CD14-positive monocyte (primary cell): Measurements from ENCODE around the gene EIF2S1. TPM values are rescaled to one million over a fixed set of nuclear protein-coding genes. Genes with fewer than 3 reads are reported as not detected.
A peak's percentile ranks its signal among the peaks of the same experiment; 100 is the strongest.

Experiments used
- DNase-seq, 3 donors: peaks; one replicate each; pipeline ENCODE4 v3.0.0-alpha.2; 2011 to 2022
- H2AFZ ChIP-seq: 2 replicates; pipeline ENCODE4 v1.6.0; 2012; ENCODE audit warnings: mild to moderate bottlenecking, low read depth, low read length, inconsistent platforms; ENCODE audit not compliant: insufficient read depth, poor library complexity, severe bottlenecking
- H3K27ac ChIP-seq, 2 donors: 1 replicate in 1 of 2; 2 replicates in 1 of 2; pipeline ENCODE4 v1.5.1; 2012 to 2013; ENCODE audit warnings: low read length in 2 of 2, control low read depth in 1 of 2, inconsistent platforms in 1 of 2, low read depth in 1 of 2, mild to moderate bottlenecking in 1 of 2
- H3K27me3 ChIP-seq, 2 donors: one replicate each; pipeline versions ENCODE4 v1.6.0 to v1.6.1; 2011 to 2013; ENCODE audit warnings: low read length in 2 of 2; ENCODE audit not compliant: control insufficient read depth in 2 of 2, insufficient read depth in 2 of 2
- H3K36me3 ChIP-seq, 2 donors: replicated peaks in 1 of 2; 1 replicate in 1 of 2; 2 replicates in 1 of 2; pipeline versions ENCODE4 v1.5.1 to v1.6.1; 2012 to 2013; ENCODE audit warnings: low read length in 2 of 2, control low read depth in 1 of 2, inconsistent platforms in 1 of 2, mild to moderate bottlenecking in 1 of 2; ENCODE audit not compliant: insufficient read depth in 2 of 2, control insufficient read depth in 1 of 2
- H3K4me1 ChIP-seq, 2 donors: 1 replicate in 1 of 2; 2 replicates in 1 of 2; pipeline versions ENCODE4 v1.5.1 to v1.6.1; 2012 to 2013; ENCODE audit warnings: low read length in 2 of 2, control low read depth in 1 of 2, inconsistent platforms in 1 of 2, mild to moderate bottlenecking in 1 of 2, moderate library complexity in 1 of 2; ENCODE audit not compliant: insufficient read depth in 2 of 2, control insufficient read depth in 1 of 2
- H3K4me2 ChIP-seq: replicated peaks from 2 replicates; pipeline ENCODE3; 2012; ENCODE audit warnings: low read length, moderate library complexity, mild to moderate bottlenecking; ENCODE audit not compliant: poor library complexity, severe bottlenecking; ENCODE audit errors: extremely low read depth
- H3K4me3 ChIP-seq, 3 experiments: fragments of 200-600 bp in 1 of 3; sonication (generic) in 1 of 3; replicated peaks in 1 of 3; 1 replicate in 2 of 3; 2 replicates in 1 of 3; pipeline ENCODE4 v1.5.1; 2011 to 2013; ENCODE audit warnings: low read length in 3 of 3, mild to moderate bottlenecking in 3 of 3, control low read depth in 2 of 3, low read depth in 2 of 3, inconsistent platforms in 1 of 3, moderate library complexity in 1 of 3
- H3K79me2 ChIP-seq: 2 replicates; pipeline ENCODE4 v1.6.0; 2012; ENCODE audit warnings: mild to moderate bottlenecking, control low read depth, inconsistent platforms, low read length, moderate library complexity; ENCODE audit not compliant: insufficient read depth
- H3K9ac ChIP-seq: 2 replicates; pipeline ENCODE4 v1.6.0; 2017; ENCODE audit warnings: low read length, mild to moderate bottlenecking; ENCODE audit not compliant: insufficient read depth, poor library complexity, severe bottlenecking
- H3K9me3 ChIP-seq, 2 donors: replicated peaks in 1 of 2; 1 replicate in 1 of 2; 2 replicates in 1 of 2; pipeline versions ENCODE4 v1.5.1 to v1.6.1; 2012 to 2013; ENCODE audit warnings: low read length in 2 of 2, control low read depth in 1 of 2; ENCODE audit not compliant: control insufficient read depth in 1 of 2, insufficient read depth in 1 of 2
- H4K20me1 ChIP-seq: 2 replicates; pipeline ENCODE4 v1.6.0; 2012; ENCODE audit warnings: mild to moderate bottlenecking, low read length, control low read depth, moderate library complexity; ENCODE audit not compliant: insufficient read depth
- H3K27ac Mint-ChIP-seq, 7 donors: one replicate each; pipeline ENCODE4 v1.8.0; 2020; ENCODE audit warnings: mild to moderate bottlenecking in 7 of 7, mixed read lengths in 7 of 7, moderate library complexity in 6 of 7, inconsistent platforms in 2 of 7
- H3K27me3 Mint-ChIP-seq, 3 donors: one replicate each; pipeline ENCODE4 v1.8.0; 2021 to 2022; ENCODE audit warnings: low read depth in 3 of 3, mild to moderate bottlenecking in 3 of 3, mixed read lengths in 3 of 3, moderate library complexity in 3 of 3, inconsistent platforms in 1 of 3
- H3K36me3 Mint-ChIP-seq, 2 donors: one replicate each; pipeline ENCODE4 v1.8.0; 2020; ENCODE audit warnings: mixed read lengths in 2 of 2, inconsistent platforms in 1 of 2, mild to moderate bottlenecking in 1 of 2
- H3K4me1 Mint-ChIP-seq: one replicate; pipeline ENCODE4 v1.8.0; 2020; ENCODE audit warnings: mild to moderate bottlenecking, mixed read lengths
- H3K4me3 Mint-ChIP-seq, 2 donors: one replicate each; pipeline ENCODE4 v1.8.0; 2020; ENCODE audit warnings: mild to moderate bottlenecking in 2 of 2, mixed read lengths in 2 of 2, moderate library complexity in 1 of 2
- H3K9me3 Mint-ChIP-seq, 7 donors: one replicate each; pipeline ENCODE4 v1.8.0; 2020 to 2022; ENCODE audit warnings: mixed read lengths in 7 of 7, mild to moderate bottlenecking in 6 of 7, moderate library complexity in 6 of 7, inconsistent platforms in 2 of 7
- WGBS: methylation state at CpG from one replicate; pipeline ENCODE4 v1.1.5; 2013; ENCODE audit warnings: missing lambda C conversion rate; ENCODE audit not compliant: insufficient coverage; 5-methylcytosine and 5-hydroxymethylcytosine counted together
- intact Hi-C, 2 donors: fragments of 100-400 bp; cut with micrococcal nuclease; formaldehyde crosslinking; loops; one replicate each; pipeline versions ENCODE4 v1.15.0 to v1.15.1; 2023
- polyA plus RNA-seq, 3 donors: library from polyadenylated mRNA; depleted of rRNA in 1 of 3; unstranded in 2 of 3; stranded (reverse) in 1 of 3; fragments of 300-500 nt in 2 of 3; fragments of >200 nt in 1 of 3; fragmentation: Illumina TruSeq in 2 of 3; gene quantifications; 1 replicate in 2 of 3; 2 replicates in 1 of 3; pipeline ENCODE4 v1.2.3, GENCODE V29; 2012 to 2021
- TF ChIP-seq, protein P1 (sequence below): fragments of 200-600 bp; IDR thresholded peaks from one replicate; pipeline ENCODE4 v1.8.0; 2022; ENCODE audit warnings: antibody characterized with exemption, mild to moderate bottlenecking

EIF2S1 gene
- polyA plus RNA-seq, 3 donors, result 21.9 to 111 (median 110) TPM

DNA sequence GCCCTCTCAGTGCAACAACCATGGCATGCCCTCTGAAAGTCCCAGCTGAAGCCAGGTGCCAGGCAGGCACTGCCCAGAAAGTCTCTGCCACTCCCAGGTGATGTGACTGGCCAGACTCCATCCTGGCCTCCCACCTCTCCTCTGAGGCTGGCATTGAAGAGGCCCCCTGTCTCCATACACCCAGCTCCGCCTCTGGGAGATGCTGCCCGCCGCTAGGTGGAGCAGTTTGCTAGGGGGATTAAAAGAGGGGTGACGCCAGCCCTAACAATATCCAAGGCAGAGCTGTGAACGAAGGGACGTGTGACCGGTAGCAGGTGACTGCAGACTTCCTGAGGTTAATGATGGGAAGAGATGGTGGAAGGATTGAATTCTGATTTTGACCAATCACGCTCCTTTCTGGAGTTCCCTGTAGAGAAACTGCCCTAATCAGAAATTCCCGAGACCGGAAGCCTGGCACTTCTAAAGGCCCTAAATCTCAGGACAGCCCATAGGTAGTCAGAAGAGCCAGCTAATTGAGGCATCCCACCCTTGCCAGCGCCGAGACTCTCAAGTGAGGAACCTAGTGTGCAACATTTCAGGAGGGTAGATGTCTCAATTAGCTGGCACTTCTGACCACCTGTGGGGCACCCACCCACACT is 60.1 kb downstream of the EIF2S1 start:
- Histone ChIP-seq H3K79me2 (no peaks in the 10 kb centered on the region), H3K27ac (no peak overlapping the region), H3K27me3 (peaks cover 0 to 7% of the 10 kb centered on the region in 2 donors), H2AFZ (no peak overlapping the region), H3K4me2 (no peak overlapping the region), H3K9me3 (no peaks in the 10 kb centered on the region), H4K20me1 (no peaks in the 10 kb centered on the region), H3K36me3 (no peaks in the 10 kb centered on the region), H3K4me1 (peaks cover 5 to 9% of the 10 kb centered on the region in 2 donors), H3K9ac (no peak overlapping the region), H3K4me3 (no peak overlapping the region)
- H3K27me3 Mint-ChIP-seq, result peaks cover 10 to 34% (median 25%) of the 10 kb centered on the region in 3 donors
- no peak overlapping the region for H3K4me3 Mint-ChIP-seq
- H3K27ac Mint-ChIP-seq, result no peak overlapping the region
- WGBS, result 75% methylated on average over 9 of the region's 12 CpGs
- DNase-seq, result peak in 2 of 3 donors; percentile 5 to 16
- TF ChIP-seq, protein P1, sequence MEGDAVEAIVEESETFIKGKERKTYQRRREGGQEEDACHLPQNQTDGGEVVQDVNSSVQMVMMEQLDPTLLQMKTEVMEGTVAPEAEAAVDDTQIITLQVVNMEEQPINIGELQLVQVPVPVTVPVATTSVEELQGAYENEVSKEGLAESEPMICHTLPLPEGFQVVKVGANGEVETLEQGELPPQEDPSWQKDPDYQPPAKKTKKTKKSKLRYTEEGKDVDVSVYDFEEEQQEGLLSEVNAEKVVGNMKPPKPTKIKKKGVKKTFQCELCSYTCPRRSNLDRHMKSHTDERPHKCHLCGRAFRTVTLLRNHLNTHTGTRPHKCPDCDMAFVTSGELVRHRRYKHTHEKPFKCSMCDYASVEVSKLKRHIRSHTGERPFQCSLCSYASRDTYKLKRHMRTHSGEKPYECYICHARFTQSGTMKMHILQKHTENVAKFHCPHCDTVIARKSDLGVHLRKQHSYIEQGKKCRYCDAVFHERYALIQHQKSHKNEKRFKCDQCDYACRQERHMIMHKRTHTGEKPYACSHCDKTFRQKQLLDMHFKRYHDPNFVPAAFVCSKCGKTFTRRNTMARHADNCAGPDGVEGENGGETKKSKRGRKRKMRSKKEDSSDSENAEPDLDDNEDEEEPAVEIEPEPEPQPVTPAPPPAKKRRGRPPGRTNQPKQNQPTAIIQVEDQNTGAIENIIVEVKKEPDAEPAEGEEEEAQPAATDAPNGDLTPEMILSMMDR, result peak; percentile 50
- H3K4me1 Mint-ChIP-seq, result peaks cover 14% of the 10 kb centered on the region
- no peaks in the 10 kb centered on the region for H3K36me3 Mint-ChIP-seq
- intact Hi-C loops, result loop anchor here in 1 of 2 donors (10.0 kb wide), 1 partner anchor 285 kb away; the partner anchor contains the start of gene RDH12
- no peaks in the 10 kb centered on the region for H3K9me3 Mint-ChIP-seq

DNA sequence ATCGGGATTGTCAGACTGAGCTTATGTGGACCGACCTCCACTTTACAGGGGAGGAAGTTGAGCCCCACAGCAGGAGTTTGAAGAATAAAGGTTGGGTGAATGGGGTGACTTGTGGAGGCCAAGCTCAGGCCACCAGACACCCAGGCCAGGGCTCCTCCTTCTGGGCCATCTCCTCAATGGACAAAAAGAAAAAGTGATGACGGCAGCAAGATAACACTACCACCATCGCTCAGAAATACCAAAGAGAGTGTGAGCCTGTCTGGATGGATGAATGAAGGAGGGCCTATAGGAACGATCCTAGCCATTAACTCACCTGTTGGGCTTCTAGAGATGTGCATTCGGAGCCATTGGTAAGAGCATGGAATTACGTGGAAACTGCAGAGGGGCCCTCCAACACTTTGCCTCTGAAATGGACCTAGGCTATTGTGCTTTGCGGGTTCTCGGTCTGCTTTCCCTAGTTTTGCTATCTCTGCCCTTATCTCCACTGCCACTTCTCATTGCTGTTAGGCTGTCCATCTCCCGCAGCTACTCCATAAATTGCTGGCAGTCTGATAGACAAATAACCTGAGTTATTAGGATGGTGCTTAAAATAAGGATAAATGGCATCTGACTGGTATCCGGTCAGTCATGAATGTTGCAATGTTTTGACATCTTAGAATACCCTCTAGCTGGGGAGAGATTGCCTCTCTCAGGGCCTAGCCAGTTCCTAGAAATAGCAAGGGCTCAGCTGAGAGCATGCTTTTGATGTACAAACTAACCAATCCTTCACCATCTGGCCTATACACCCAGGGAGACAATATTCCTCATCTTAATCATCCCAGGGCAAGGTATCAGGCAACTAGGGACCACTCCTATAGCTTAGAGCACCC is 61.5 kb downstream of the EIF2S1 start:
- Histone ChIP-seq H3K79me2 (no peaks in the 10 kb centered on the region), H3K27me3 (peaks cover 6 to 15% of the 10 kb centered on the region in 2 donors), H3K27ac (no peak overlapping the region), H3K4me3 (no peak overlapping the region), H3K9ac (no peak overlapping the region), H3K4me2 (no peak overlapping the region), H3K4me1 (peaks cover 5 to 9% of the 10 kb centered on the region in 2 donors), H3K9me3 (no peaks in the 10 kb centered on the region), H2AFZ (no peak overlapping the region), H4K20me1 (no peaks in the 10 kb centered on the region), H3K36me3 (no peaks in the 10 kb centered on the region)
- Mint-ChIP-seq H3K9me3 (no peaks in the 10 kb centered on the region), H3K4me1 (peaks cover 14% of the 10 kb centered on the region), H3K4me3 (no peak overlapping the region), H3K36me3 (no peaks in the 10 kb centered on the region), H3K27me3 (peaks cover 18 to 43% (median 29%) of the 10 kb centered on the region in 3 donors), H3K27ac (no peak overlapping the region)
- TF ChIP-seq, protein P1, result no peak
- 94% methylated on average over 5 of the region's 11 CpGs for WGBS
- intact Hi-C loops, result loop anchor here in 1 of 2 donors (10.0 kb wide), 1 partner anchor 283 kb away; the partner anchor contains the start of gene RDH12
- DNase-seq, result no peak
